OCI-LY3 (cell line): ENCODE measurements around the gene FNDC4.

Experiments used
- H2AFZ ChIP-seq: fragments of 200-600, 300-600 bp; shearing (Covaris generic); 2 replicates; pipeline ENCODE4 v1.6.0; 2014; ENCODE audit warnings: antibody characterized with exemption, low read depth, low read length
- H3K27ac ChIP-seq: fragments of 200-600, 300-600 bp; sonication (generic); 2 replicates; pipeline ENCODE4 v1.5.1; 2014; ENCODE audit warnings: mild to moderate bottlenecking, low read length, moderate library complexity, mixed read lengths
- H3K27me3 ChIP-seq: fragments of 200-600, 300-600 bp; sonication (generic); 2 replicates; pipeline ENCODE4 v1.6.1; 2014; ENCODE audit warnings: low read depth, low read length, mixed read lengths
- H3K36me3 ChIP-seq: fragments of 200-600, 300-600 bp; sonication (generic); replicated peaks from 2 replicates; pipeline ENCODE3; 2014; ENCODE audit warnings: low read depth, low read length, mixed read lengths
- H3K4me1 ChIP-seq: fragments of 300-600, 200-600 bp; sonication (generic); 2 replicates; pipeline ENCODE4 v1.6.1; 2014; ENCODE audit warnings: low read length, mixed read lengths
- H3K4me2 ChIP-seq: fragments of 200-600, 300-600 bp; sonication (generic); 2 replicates; pipeline ENCODE4 v1.6.1; 2014; ENCODE audit warnings: low read length, mixed read lengths
- H3K4me3 ChIP-seq: fragments of 300-600, 200-600 bp; sonication (generic); 2 replicates; pipeline ENCODE4 v1.5.1; 2014; ENCODE audit warnings: antibody characterized with exemption, mild to moderate bottlenecking, low read length, moderate library complexity
- H3K79me2 ChIP-seq: fragments of 300-600, 200-600 bp; shearing (Covaris generic); 2 replicates; pipeline ENCODE4 v1.6.1; 2014; ENCODE audit warnings: mild to moderate bottlenecking, low read length, mixed read lengths
- H3K9ac ChIP-seq: fragments of 300-600, 200-600 bp; shearing (Covaris generic); 2 replicates; pipeline ENCODE4 v1.6.0; 2014; ENCODE audit warnings: mild to moderate bottlenecking, low read length, moderate library complexity
- H3K9me3 ChIP-seq: fragments of 200-600, 300-600 bp; shearing (Covaris generic); 2 replicates; pipeline ENCODE4 v1.6.1; 2014; ENCODE audit warnings: low read length, mixed read lengths; ENCODE audit not compliant: insufficient read depth
- H4K20me1 ChIP-seq: fragments of 200-600, 300-600 bp; sonication (generic); 2 replicates; pipeline ENCODE4 v1.6.1; 2016; ENCODE audit warnings: low read length, mixed read lengths; ENCODE audit not compliant: insufficient read depth
- CTCF ChIP-seq: fragments of 200-600, 300-600 bp; sonication (generic); IDR thresholded peaks from 2 replicates; pipeline ENCODE4 v1.5.1; 2014; ENCODE audit warnings: antibody characterized with exemption, low read length, low read depth
- EZH2phosphoT487 ChIP-seq: fragments of 200-600 bp; shearing (Covaris generic); IDR thresholded peaks from 2 replicates; pipeline ENCODE4 v1.6.1; 2018; ENCODE audit warnings: antibody characterized with exemption, mixed run types, low read depth

Gene FNDC4

GRCh38 chr2:27446057-27446456 is 48.9 kb downstream of the FNDC4 start:
- Histone ChIP-seq H2AFZ (no peak overlapping the region), H3K36me3 (peaks cover 6% of the 10 kb centered on the region), H3K9me3 (no peaks in the 10 kb centered on the region), H3K9ac (no peak overlapping the region), H3K4me3 (no peak overlapping the region), H4K20me1 (no peaks in the 10 kb centered on the region), H3K27ac (no peak overlapping the region), H3K27me3 (no peaks in the 10 kb centered on the region), H3K4me1 (no peaks in the 10 kb centered on the region), H3K4me2 (no peak overlapping the region), H3K79me2 (no peaks in the 10 kb centered on the region)
- TF ChIP-seq CTCF (no peak), EZH2phosphoT487 (no peak)

- Histone ChIP-seq H3K4me2 (no peak overlapping the region), H3K9ac (no peak overlapping the region), H2AFZ (no peak overlapping the region), H3K36me3 (peaks cover 10% of the 10 kb centered on the region), H3K4me1 (no peaks in the 10 kb centered on the region), H3K27ac (no peak overlapping the region), H3K27me3 (no peaks in the 10 kb centered on the region), H3K79me2 (no peaks in the 10 kb centered on the region), H3K9me3 (no peaks in the 10 kb centered on the region), H3K4me3 (no peak overlapping the region), H4K20me1 (no peaks in the 10 kb centered on the region; the same call in 1 of the 2 replicates)
- TF ChIP-seq CTCF (no peak), EZH2phosphoT487 (no peak)
Measured at GRCh38 chr2:27445615-27446014, 49.4 kb downstream of the FNDC4 start.

- H3K36me3 ChIP-seq: peaks cover 14% of the 10 kb centered on the region
- H3K27me3 ChIP-seq: no peaks in the 10 kb centered on the region
- TF ChIP-seq CTCF: no peak
- TF ChIP-seq EZH2phosphoT487: no peak
- no peak overlapping the region for H3K4me2 ChIP-seq
- no peaks in the 10 kb centered on the region for H3K4me1 ChIP-seq
- H3K9me3 ChIP-seq: no peaks in the 10 kb centered on the region
- no peaks in the 10 kb centered on the region for H3K79me2 ChIP-seq
- no peaks in the 10 kb centered on the region; the same call in 1 of the 2 replicates for H4K20me1 ChIP-seq
- H3K27ac ChIP-seq: no peak overlapping the region
- H3K9ac ChIP-seq: no peak overlapping the region
- H2AFZ ChIP-seq: no peak overlapping the region
- H3K4me3 ChIP-seq: no peak overlapping the region
Measured at GRCh38 chr2:27445155-27445554, 49.8 kb downstream of the FNDC4 start.

GRCh38 chr2:27442920-27443282 is 52.1 kb downstream of the FNDC4 start:
- Histone ChIP-seq H3K9ac (no peak overlapping the region), H3K79me2 (no peaks in the 10 kb centered on the region), H3K4me3 (no peak overlapping the region), H4K20me1 (no peaks in the 10 kb centered on the region; the same call in 1 of the 2 replicates), H3K4me2 (no peak overlapping the region), H3K4me1 (no peaks in the 10 kb centered on the region), H3K27ac (no peak overlapping the region), H3K36me3 (peaks cover 23% of the 10 kb centered on the region), H3K27me3 (no peaks in the 10 kb centered on the region), H2AFZ (no peak overlapping the region), H3K9me3 (no peaks in the 10 kb centered on the region)
- TF ChIP-seq CTCF: no peak
